Gastrocnemius medialis (tissue), 4 donors: ENCODE data around the gene B2M.

Experiments used
- POLR2A ChIP-seq, 2 donors: fragments of 450-650 bp; IDR thresholded peaks; one replicate each; pipeline ENCODE4 v1.6.1; 2017; ENCODE audit warnings: antibody characterized with exemption in 2 of 2, mild to moderate bottlenecking in 2 of 2, moderate library complexity in 2 of 2
- TF ChIP-seq, protein P1 (sequence below), 5 experiments: fragments of 450-650 bp in 3 of 5; fragments of 200-600 bp in 2 of 5; sonication (generic) in 2 of 5; IDR thresholded peaks in 4 of 5; conservative IDR thresholded peaks in 1 of 5; 1 replicate in 4 of 5; 2 replicates in 1 of 5; pipeline ENCODE4 v1.5.1; 2016 to 2019; ENCODE audit warnings: antibody characterized with exemption in 5 of 5, mild to moderate bottlenecking in 3 of 5, moderate library complexity in 3 of 5

DNA sequence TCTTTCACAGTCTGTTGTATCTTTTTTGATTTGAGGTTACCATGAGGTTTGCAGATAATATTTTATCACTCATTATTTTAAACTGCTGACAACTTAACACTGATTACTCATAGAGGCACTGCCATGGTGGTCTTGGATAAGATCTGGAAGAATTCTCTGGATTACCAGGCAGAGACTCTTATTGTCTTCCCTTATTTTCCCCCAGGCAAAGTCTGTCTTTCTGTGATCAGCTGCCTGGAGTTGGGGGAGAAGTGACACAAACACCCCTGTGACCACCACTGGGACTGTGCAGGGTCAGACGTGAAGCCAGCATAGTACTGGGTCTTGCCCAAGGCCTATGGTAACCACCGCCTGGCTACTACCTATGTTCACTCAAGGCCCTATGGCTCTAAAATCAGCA, 4.9 kb upstream of the B2M start:
- TF ChIP-seq POLR2A (IDR thresholded peaks at IDR 0.05), result no peak
- TF ChIP-seq, protein P1, sequence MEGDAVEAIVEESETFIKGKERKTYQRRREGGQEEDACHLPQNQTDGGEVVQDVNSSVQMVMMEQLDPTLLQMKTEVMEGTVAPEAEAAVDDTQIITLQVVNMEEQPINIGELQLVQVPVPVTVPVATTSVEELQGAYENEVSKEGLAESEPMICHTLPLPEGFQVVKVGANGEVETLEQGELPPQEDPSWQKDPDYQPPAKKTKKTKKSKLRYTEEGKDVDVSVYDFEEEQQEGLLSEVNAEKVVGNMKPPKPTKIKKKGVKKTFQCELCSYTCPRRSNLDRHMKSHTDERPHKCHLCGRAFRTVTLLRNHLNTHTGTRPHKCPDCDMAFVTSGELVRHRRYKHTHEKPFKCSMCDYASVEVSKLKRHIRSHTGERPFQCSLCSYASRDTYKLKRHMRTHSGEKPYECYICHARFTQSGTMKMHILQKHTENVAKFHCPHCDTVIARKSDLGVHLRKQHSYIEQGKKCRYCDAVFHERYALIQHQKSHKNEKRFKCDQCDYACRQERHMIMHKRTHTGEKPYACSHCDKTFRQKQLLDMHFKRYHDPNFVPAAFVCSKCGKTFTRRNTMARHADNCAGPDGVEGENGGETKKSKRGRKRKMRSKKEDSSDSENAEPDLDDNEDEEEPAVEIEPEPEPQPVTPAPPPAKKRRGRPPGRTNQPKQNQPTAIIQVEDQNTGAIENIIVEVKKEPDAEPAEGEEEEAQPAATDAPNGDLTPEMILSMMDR (IDR thresholded peaks at IDR 0.05 in 4 of 5, conservative IDR thresholded peaks at IDR 0.05 in 1 of 5), result no peak
